ENCODE measurements around the gene PPP1R7.

The PPP1R7 gene

GRCh38 chr2:241138471-241138870, 11.8 kb upstream of the PPP1R7 start:
- no peak overlapping the region for H3K27ac ChIP-seq
- H3K4me3 ChIP-seq (ENCODE audit: low read depth, low read length): no peak overlapping the region
- H3K27me3 ChIP-seq (replicated peaks): no peaks in the 10 kb centered on the region
- no peak for TF ChIP-seq CTCF (IDR thresholded peaks at IDR 0.05; ENCODE audit: low read depth, low read length, missing control alignments)
- in situ Hi-C loops (cut with HindIII; ENCODE audit: low pct_ligation_motif_present, low sequenced_read_pairs): no loop called here
- no peaks in the 10 kb centered on the region for H3K36me3 ChIP-seq (replicated peaks)
- DNase-seq: no peak

- in situ Hi-C loops (cut with HindIII; ENCODE audit: low pct_ligation_motif_present, low sequenced_read_pairs): no loop called here
Observed at GRCh38 chr2:241139531-241140444, 10.5 kb upstream of the PPP1R7 start.

GRCh38 chr2:241140445-241140840, 9.8 kb upstream of the PPP1R7 start:
- H3K36me3 ChIP-seq (replicated peaks): no peaks in the 10 kb centered on the region
- no peak for DNase-seq
- no peaks in the 10 kb centered on the region for H3K27me3 ChIP-seq (replicated peaks)
- no peak overlapping the region for H3K4me3 ChIP-seq (ENCODE audit: low read depth, low read length)
- no peak for TF ChIP-seq CTCF (IDR thresholded peaks at IDR 0.05; ENCODE audit: low read depth, low read length, missing control alignments)
- in situ Hi-C loops (cut with HindIII; ENCODE audit: low pct_ligation_motif_present, low sequenced_read_pairs): no loop called here
- H3K27ac ChIP-seq: no peak overlapping the region

More at GRCh38 chr2:241139531-241140444, 10.5 kb upstream of the PPP1R7 start:
- TF ChIP-seq CTCF (IDR thresholded peaks at IDR 0.05; ENCODE audit: low read depth, low read length, missing control alignments): no peak
- H3K36me3 ChIP-seq (replicated peaks): no peaks in the 10 kb centered on the region
- H3K4me3 ChIP-seq (ENCODE audit: low read depth, low read length): no peak overlapping the region
- H3K27me3 ChIP-seq (replicated peaks): no peaks in the 10 kb centered on the region
- H3K27ac ChIP-seq: no peak overlapping the region
- DNase-seq: no peak

- H3K27me3 ChIP-seq (replicated peaks): no peaks in the 10 kb centered on the region
- DNase-seq: no peak
- in situ Hi-C loops (cut with HindIII; ENCODE audit: low pct_ligation_motif_present, low sequenced_read_pairs): no loop called here
- TF ChIP-seq CTCF (IDR thresholded peaks at IDR 0.05; ENCODE audit: low read depth, low read length, missing control alignments): no peak
- H3K36me3 ChIP-seq (replicated peaks): no peaks in the 10 kb centered on the region
- H3K4me3 ChIP-seq (ENCODE audit: low read depth, low read length): no peak overlapping the region
- H3K27ac ChIP-seq: no peak overlapping the region
Observed at GRCh38 chr2:241141214-241141770, 9.0 kb upstream of the PPP1R7 start.

GRCh38 chr2:241142063-241142462, 8.2 kb upstream of the PPP1R7 start:
- no peaks in the 10 kb centered on the region for H3K36me3 ChIP-seq (replicated peaks)
- H3K27ac ChIP-seq: no peak overlapping the region
- no peak for TF ChIP-seq CTCF (IDR thresholded peaks at IDR 0.05; ENCODE audit: low read depth, low read length, missing control alignments)
- in situ Hi-C loops (cut with HindIII; ENCODE audit: low pct_ligation_motif_present, low sequenced_read_pairs): no loop called here
- no peak overlapping the region for H3K4me3 ChIP-seq (ENCODE audit: low read depth, low read length)
- no peaks in the 10 kb centered on the region for H3K27me3 ChIP-seq (replicated peaks)
- DNase-seq: no peak

All from brain microvascular endothelial cell (primary cell).